ENCODE measurements around the gene NOM1.
A peak's percentile ranks its signal among the peaks of the same experiment; 100 is the strongest.

The NOM1 gene

GRCh38 chr7:157001920-157002818, 52.7 kb downstream of the NOM1 start:
- TF ChIP-seq CTCF (conservative IDR thresholded peaks at IDR 0.05), result no peak
- H3K27ac ChIP-seq, result no peak overlapping the region

GRCh38 chr7:157002819-157003421, 53.4 kb downstream of the NOM1 start:
- H3K27ac ChIP-seq, result no peak overlapping the region
- no peak for TF ChIP-seq CTCF (conservative IDR thresholded peaks at IDR 0.05)

GRCh38 chr7:157003445-157003755, 53.9 kb downstream of the NOM1 start:
- TF ChIP-seq CTCF (conservative IDR thresholded peaks at IDR 0.05), result no peak
- no peak overlapping the region for H3K27ac ChIP-seq

- no peak for TF ChIP-seq CTCF (conservative IDR thresholded peaks at IDR 0.05)
- H3K27ac ChIP-seq, result no peak overlapping the region
These were observed 54.4 kb downstream of the NOM1 start for GRCh38 chr7:157003756-157004520.

GRCh38 chr7:157004521-157005455, 55.3 kb downstream of the NOM1 start:
- TF ChIP-seq CTCF (conservative IDR thresholded peaks at IDR 0.05), result no peak
- H3K27ac ChIP-seq, result no peak overlapping the region

DNA sequence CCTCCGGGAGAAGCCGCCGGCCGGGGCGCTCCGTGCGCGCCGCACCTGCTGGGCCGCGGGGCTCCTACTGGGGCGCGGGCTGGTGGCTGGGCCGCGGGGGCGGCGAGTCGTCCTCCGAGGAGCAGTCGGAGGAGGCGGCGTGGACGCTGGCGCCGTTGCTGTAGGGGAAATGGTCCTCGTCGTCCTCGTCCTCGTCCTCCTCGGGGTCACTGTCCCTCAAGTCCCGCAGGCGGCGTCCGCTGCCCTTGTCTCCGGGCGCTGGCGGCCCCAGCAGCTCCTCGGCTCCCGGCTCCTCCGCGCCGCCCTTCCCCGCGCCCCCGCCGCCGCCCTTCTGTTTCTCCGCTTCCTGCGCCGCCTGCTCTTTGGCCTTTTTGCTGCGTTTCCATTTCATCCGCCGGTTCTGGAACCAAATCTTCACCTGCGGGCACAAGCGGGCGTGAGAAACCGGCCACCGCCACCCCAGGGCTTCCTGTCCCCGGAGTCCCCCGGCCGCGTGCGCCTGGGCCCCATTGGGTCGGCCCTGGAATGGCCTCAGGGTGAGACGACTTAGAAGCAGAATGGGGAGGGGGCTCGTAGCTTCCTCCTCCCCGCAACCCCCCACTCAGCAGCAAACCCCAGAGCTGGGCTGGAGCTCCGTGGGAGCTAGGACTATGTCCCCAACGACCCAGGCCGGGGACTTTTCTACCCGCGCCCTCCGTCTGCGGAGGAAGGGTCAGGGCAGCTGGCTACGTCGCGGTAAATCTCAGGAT, 56.1 kb downstream of the NOM1 start:
- H3K27ac ChIP-seq, result peak overlapping the region; percentile 96
- no peak for TF ChIP-seq CTCF (conservative IDR thresholded peaks at IDR 0.05)

All from VCaP (cell line).